HCT116 (cell line): ENCODE data around the gene EGFR. TPM values are rescaled to one million over a fixed set of nuclear protein-coding genes. Genes with fewer than 3 reads are reported as not detected.

ENCODE experiments used
- ATAC-seq: fragments of 200-7000 bp; cut with Tn5 transposase; 2 replicates; pipeline ENCODE4 v1.9.1; 2020; ENCODE audit warnings: mild to moderate bottlenecking, moderate library complexity
- BruUV-seq: library from RNA; stranded (reverse); fragments of 400-500 nt; replicated peaks from 2 replicates; lab custom pipeline; 2021; lab: Mats Ljungman, UMichigan
- CTCF ChIA-PET: fragments of 300-600 bp; sonication (Branson Sonifier 250); formaldehyde crosslinking; loops from one replicate; lab custom pipeline; 2021; ENCODE audit warnings: antibody characterized with exemption; lab: Charles Lee
- POLR2A ChIA-PET: fragments of 300-600, 350-600 bp; sonication (Branson Sonifier 250); formaldehyde crosslinking; loops from one replicate; lab custom pipeline; 2021; ENCODE audit warnings: antibody characterized with exemption; lab: Charles Lee
- RAD21 ChIA-PET, 2 experiments: fragments of 300-600 bp; sonication (Branson Sonifier 250); formaldehyde crosslinking; loops; one replicate each; lab custom pipeline; 2023; ENCODE audit warnings: low total read pairs in 2 of 2; ENCODE audit not compliant: uncharacterized antibody in 2 of 2, unreplicated experiment in 2 of 2, low non-redundant PET in 1 of 2; lab: Charles Lee
- DNase-seq: peaks from one replicate; pipeline ENCODE4 v3.0.0-alpha.2; 2010; ENCODE audit warnings: low read depth, low spot score
- H2AFZ ChIP-seq: fragments of 200-600 bp; shearing (Covaris generic), sonication (generic); 2 replicates; pipeline ENCODE4 v1.6.1; 2017; ENCODE audit warnings: low read depth, mixed run types, mixed read lengths, antibody characterized with exemption, low read length; ENCODE audit not compliant: poor library complexity, severe bottlenecking
- H3K27ac ChIP-seq: 2 replicates; pipeline ENCODE4 v1.5.1; 2012; ENCODE audit warnings: low read depth, low read length
- H3K27me3 ChIP-seq: fragments of 200-600 bp; sonication (generic); 2 replicates; pipeline ENCODE4 v1.6.1; 2016; ENCODE audit warnings: mixed run types, low read length, mixed read lengths; ENCODE audit not compliant: insufficient read depth
- H3K36me3 ChIP-seq, 2 experiments: fragments of 200-500 bp in 1 of 2; fragments of 200-600 bp in 1 of 2; sonication (Bioruptor generic) in 1 of 2; sonication (generic) in 1 of 2; 2 replicates each; pipeline versions ENCODE4 v1.5.1 to v1.6.1; 2014 to 2016; ENCODE audit warnings: low read length in 2 of 2, inconsistent platforms in 1 of 2, mixed read lengths in 1 of 2, mixed run types in 1 of 2; ENCODE audit not compliant: insufficient read depth in 2 of 2, control insufficient read depth in 1 of 2
- H3K4me1 ChIP-seq, 2 experiments: fragments of 200-600 bp in 1 of 2; sonication (generic) in 1 of 2; 2 replicates each; pipeline versions ENCODE4 v1.5.1 to v1.6.1; 2012 to 2017; ENCODE audit warnings: low read length in 2 of 2, inconsistent platforms in 1 of 2, mild to moderate bottlenecking in 1 of 2, mixed read lengths in 1 of 2, mixed run types in 1 of 2, moderate library complexity in 1 of 2; ENCODE audit not compliant: insufficient read depth in 2 of 2, control insufficient read depth in 1 of 2
- H3K4me2 ChIP-seq: fragments of 200-600 bp; sonication (generic); 2 replicates; pipeline ENCODE4 v1.6.1; 2017; ENCODE audit warnings: mixed run types, low read length, mixed read lengths
- H3K4me3 ChIP-seq, 2 experiments: fragments of 200-600 bp in 1 of 2; sonication (generic) in 1 of 2; replicated peaks in 1 of 2; 2 replicates each; pipeline ENCODE4 v1.5.1; 2011 to 2016; ENCODE audit warnings: low read length in 2 of 2, control low read depth in 1 of 2, low read depth in 1 of 2, mild to moderate bottlenecking in 1 of 2, mixed read lengths in 1 of 2, mixed run types in 1 of 2
- H3K79me2 ChIP-seq: fragments of 200-600 bp; sonication (generic); 2 replicates; pipeline ENCODE4 v1.6.1; 2017; ENCODE audit warnings: mild to moderate bottlenecking, mixed run types, low read length, moderate library complexity, mixed read lengths; ENCODE audit not compliant: insufficient read depth
- H3K9ac ChIP-seq: fragments of 200-600 bp; sonication (generic); 2 replicates; pipeline ENCODE4 v1.6.1; 2016; ENCODE audit warnings: low read length, mixed read lengths
- H3K9me2 ChIP-seq: fragments of 200-600 bp; sonication (generic), shearing (Covaris generic); 2 replicates; pipeline ENCODE4 v1.6.1; 2017; ENCODE audit warnings: mixed run types, mild to moderate bottlenecking, moderate library complexity; ENCODE audit not compliant: insufficient read depth
- H3K9me3 ChIP-seq, 2 experiments: fragments of 200-500 bp in 1 of 2; fragments of 200-600 bp in 1 of 2; sonication (Bioruptor generic) in 1 of 2; sonication (generic) in 1 of 2; 2 replicates each; pipeline ENCODE4 v1.6.1; 2014 to 2017; ENCODE audit warnings: low read length in 2 of 2, mixed read lengths in 2 of 2, inconsistent platforms in 1 of 2, low read depth in 1 of 2, mild to moderate bottlenecking in 1 of 2, mixed run types in 1 of 2, moderate library complexity in 1 of 2; ENCODE audit not compliant: control insufficient read depth in 1 of 2, insufficient read depth in 1 of 2
- H4K20me1 ChIP-seq: fragments of 200-600 bp; sonication (generic), shearing (Covaris generic); 2 replicates; pipeline ENCODE4 v1.6.1; 2017; ENCODE audit warnings: mixed run types, mild to moderate bottlenecking, moderate library complexity; ENCODE audit not compliant: insufficient read depth
- CBX3 ChIP-seq: IDR thresholded peaks from 2 replicates; pipeline ENCODE4 v1.6.1; 2012; ENCODE audit warnings: low read depth
- CEBPB ChIP-seq: IDR thresholded peaks from 2 replicates; pipeline ENCODE4 v1.6.1; 2012; ENCODE audit warnings: low read depth
- CTCF ChIP-seq, 3 experiments: fragments of 200-600 bp in 1 of 3; sonication (generic) in 1 of 3; IDR thresholded peaks in 2 of 3; conservative IDR thresholded peaks in 1 of 3; 2 replicates each; pipeline ENCODE4 v1.5.1; 2012 to 2017; ENCODE audit warnings: low read depth in 2 of 3, low read length in 2 of 3, antibody characterized with exemption in 1 of 3, borderline replicate concordance in 1 of 3, control low read depth in 1 of 3, mild to moderate bottlenecking in 1 of 3, mixed read lengths in 1 of 3, mixed run types in 1 of 3, moderate library complexity in 1 of 3; ENCODE audit not compliant: insufficient read depth in 1 of 3
- EGR1 ChIP-seq: IDR thresholded peaks from 2 replicates; pipeline ENCODE4 v1.6.1; 2012; ENCODE audit warnings: low read depth
- FOSL1 ChIP-seq: IDR thresholded peaks from 2 replicates; pipeline ENCODE4 v1.6.1; 2012; ENCODE audit warnings: low read depth
- POLR2A ChIP-seq: IDR thresholded peaks from 2 replicates; pipeline ENCODE4 v1.7.0; 2011; ENCODE audit warnings: borderline replicate concordance; ENCODE audit not compliant: insufficient read depth, insufficient read length; ENCODE audit errors: extremely low read depth
- POLR2AphosphoS5 ChIP-seq: IDR thresholded peaks from 2 replicates; pipeline ENCODE4 v1.6.1; 2011; ENCODE audit warnings: mild to moderate bottlenecking, low read depth, low read length, moderate library complexity
- RAD21 ChIP-seq: IDR thresholded peaks from 2 replicates; pipeline ENCODE4 v1.6.1; 2012; ENCODE audit warnings: low read depth, mild to moderate bottlenecking
- SRF ChIP-seq: IDR thresholded peaks from 2 replicates; pipeline ENCODE4 v1.6.1; 2012; ENCODE audit warnings: low read depth
- ZFX ChIP-seq: fragments of 450-650 bp; IDR thresholded peaks from 2 replicates; pipeline ENCODE4 v1.6.1; 2017
- ZNF274 ChIP-seq: fragments of 200-500 bp; sonication (Bioruptor generic); IDR thresholded peaks from 2 replicates; pipeline ENCODE4 v1.6.1; 2014; ENCODE audit warnings: mild to moderate bottlenecking, low read depth, low read length, inconsistent platforms
- intact Hi-C: fragments of 100-400 bp; cut with micrococcal nuclease; formaldehyde crosslinking; loops from 2 replicates; pipeline ENCODE4 v1.10.0; 2022
- total RNA-seq: library from RNA; stranded (reverse); gene quantifications from one replicate; pipeline ENCODE4 v1.2.1, GENCODE V29; 2021; ENCODE audit not compliant: unreplicated experiment
- TF ChIP-seq, protein P1 (sequence below): IDR thresholded peaks from 2 replicates; pipeline ENCODE4 v1.6.1; 2012; ENCODE audit warnings: low read depth
- TF ChIP-seq, protein P2 (sequence below): IDR thresholded peaks from 2 replicates; pipeline ENCODE4 v1.6.1; 2011; ENCODE audit warnings: mild to moderate bottlenecking, low read length, moderate library complexity; ENCODE audit not compliant: insufficient replicate concordance; ENCODE audit errors: extremely low read depth

The EGFR gene
- total RNA-seq, 1 experiment from 2014 or later, result 71.5 TPM

- Histone ChIP-seq H3K9me3 (no peaks in the 10 kb centered on the region; a peak in 1 of 4 replicates), H2AFZ (no peak overlapping the region), H3K4me3 (no peak overlapping the region), H3K79me2 (peaks cover 46% of the 10 kb centered on the region), H3K9ac (peak overlapping the region; percentile 80), H3K27me3 (no peaks in the 10 kb centered on the region), H3K4me2 (peak overlapping the region; percentile 70), H3K36me3 (peaks cover 0 to 7% of the 10 kb centered on the region in 2 experiments; a peak in 1 of 4 replicates), H3K9me2 (no peaks in the 10 kb centered on the region), H4K20me1 (no peaks in the 10 kb centered on the region), H3K27ac (peak overlapping the region; percentile 56; the same call in 1 of the 2 replicates), H3K4me1 (peaks cover 88 to 100% of the 10 kb centered on the region in 2 experiments)
- ChIA-PET RAD21 (no interaction called here), CTCF (no interaction called here), POLR2A (no interaction called here)
- no TSS peak for BruUV-seq
- DNase-seq (no peak), ATAC-seq (no peak)
- TF ChIP-seq CBX3 (no peak), EGR1 (no peak), SRF (no peak), ZNF274 (no peak), CTCF (IDR thresholded peaks at IDR 0.05 in 2 of 3, conservative IDR thresholded peaks at IDR 0.05 in 1 of 3; ENCODE audit: borderline replicate concordance in 1 of 3, insufficient read depth in 1 of 3, low read depth in 2 of 3, low read length in 2 of 3) (no peak), ZFX (no peak), CEBPB (no peak), POLR2AphosphoS5 (no peak), RAD21 (no peak), FOSL1 (no peak), POLR2A (no peak)
- TF ChIP-seq, protein P1, sequence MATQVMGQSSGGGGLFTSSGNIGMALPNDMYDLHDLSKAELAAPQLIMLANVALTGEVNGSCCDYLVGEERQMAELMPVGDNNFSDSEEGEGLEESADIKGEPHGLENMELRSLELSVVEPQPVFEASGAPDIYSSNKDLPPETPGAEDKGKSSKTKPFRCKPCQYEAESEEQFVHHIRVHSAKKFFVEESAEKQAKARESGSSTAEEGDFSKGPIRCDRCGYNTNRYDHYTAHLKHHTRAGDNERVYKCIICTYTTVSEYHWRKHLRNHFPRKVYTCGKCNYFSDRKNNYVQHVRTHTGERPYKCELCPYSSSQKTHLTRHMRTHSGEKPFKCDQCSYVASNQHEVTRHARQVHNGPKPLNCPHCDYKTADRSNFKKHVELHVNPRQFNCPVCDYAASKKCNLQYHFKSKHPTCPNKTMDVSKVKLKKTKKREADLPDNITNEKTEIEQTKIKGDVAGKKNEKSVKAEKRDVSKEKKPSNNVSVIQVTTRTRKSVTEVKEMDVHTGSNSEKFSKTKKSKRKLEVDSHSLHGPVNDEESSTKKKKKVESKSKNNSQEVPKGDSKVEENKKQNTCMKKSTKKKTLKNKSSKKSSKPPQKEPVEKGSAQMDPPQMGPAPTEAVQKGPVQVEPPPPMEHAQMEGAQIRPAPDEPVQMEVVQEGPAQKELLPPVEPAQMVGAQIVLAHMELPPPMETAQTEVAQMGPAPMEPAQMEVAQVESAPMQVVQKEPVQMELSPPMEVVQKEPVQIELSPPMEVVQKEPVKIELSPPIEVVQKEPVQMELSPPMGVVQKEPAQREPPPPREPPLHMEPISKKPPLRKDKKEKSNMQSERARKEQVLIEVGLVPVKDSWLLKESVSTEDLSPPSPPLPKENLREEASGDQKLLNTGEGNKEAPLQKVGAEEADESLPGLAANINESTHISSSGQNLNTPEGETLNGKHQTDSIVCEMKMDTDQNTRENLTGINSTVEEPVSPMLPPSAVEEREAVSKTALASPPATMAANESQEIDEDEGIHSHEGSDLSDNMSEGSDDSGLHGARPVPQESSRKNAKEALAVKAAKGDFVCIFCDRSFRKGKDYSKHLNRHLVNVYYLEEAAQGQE, result no peak
- TF ChIP-seq, protein P2, sequence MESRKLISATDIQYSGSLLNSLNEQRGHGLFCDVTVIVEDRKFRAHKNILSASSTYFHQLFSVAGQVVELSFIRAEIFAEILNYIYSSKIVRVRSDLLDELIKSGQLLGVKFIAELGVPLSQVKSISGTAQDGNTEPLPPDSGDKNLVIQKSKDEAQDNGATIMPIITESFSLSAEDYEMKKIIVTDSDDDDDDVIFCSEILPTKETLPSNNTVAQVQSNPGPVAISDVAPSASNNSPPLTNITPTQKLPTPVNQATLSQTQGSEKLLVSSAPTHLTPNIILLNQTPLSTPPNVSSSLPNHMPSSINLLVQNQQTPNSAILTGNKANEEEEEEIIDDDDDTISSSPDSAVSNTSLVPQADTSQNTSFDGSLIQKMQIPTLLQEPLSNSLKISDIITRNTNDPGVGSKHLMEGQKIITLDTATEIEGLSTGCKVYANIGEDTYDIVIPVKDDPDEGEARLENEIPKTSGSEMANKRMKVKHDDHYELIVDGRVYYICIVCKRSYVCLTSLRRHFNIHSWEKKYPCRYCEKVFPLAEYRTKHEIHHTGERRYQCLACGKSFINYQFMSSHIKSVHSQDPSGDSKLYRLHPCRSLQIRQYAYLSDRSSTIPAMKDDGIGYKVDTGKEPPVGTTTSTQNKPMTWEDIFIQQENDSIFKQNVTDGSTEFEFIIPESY, result no peak
- intact Hi-C loops, result loop anchor here (5.0 kb wide), 2 partner anchors 343 to 358 kb away; no protein-coding TSS in a partner anchor
These were observed 111.8 kb downstream of the EGFR start for GRCh38 chr7:55130395-55131141.
